ENCODE measurements around the gene THOC6. TPM values are rescaled to one million over a fixed set of nuclear protein-coding genes. Genes with fewer than 3 reads are reported as not detected.

Gene THOC6
- total and polyA plus RNA-seq, 9 of the 15 experiments (the other 6 are each of a cell fraction or from before 2014, with no cell fraction given), result 2.5 to 65.4 (median 42.3) TPM

GRCh38 chr16:3020604-3021448 is 3.0 kb upstream of the THOC6 start (continued):
- TF ChIP-seq, protein P1, sequence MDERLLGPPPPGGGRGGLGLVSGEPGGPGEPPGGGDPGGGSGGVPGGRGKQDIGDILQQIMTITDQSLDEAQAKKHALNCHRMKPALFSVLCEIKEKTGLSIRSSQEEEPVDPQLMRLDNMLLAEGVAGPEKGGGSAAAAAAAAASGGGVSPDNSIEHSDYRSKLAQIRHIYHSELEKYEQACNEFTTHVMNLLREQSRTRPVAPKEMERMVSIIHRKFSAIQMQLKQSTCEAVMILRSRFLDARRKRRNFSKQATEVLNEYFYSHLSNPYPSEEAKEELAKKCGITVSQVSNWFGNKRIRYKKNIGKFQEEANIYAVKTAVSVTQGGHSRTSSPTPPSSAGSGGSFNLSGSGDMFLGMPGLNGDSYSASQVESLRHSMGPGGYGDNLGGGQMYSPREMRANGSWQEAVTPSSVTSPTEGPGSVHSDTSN (CRISPR knock-in tag; IDR thresholded peaks at IDR 0.05; ENCODE audit: low read depth), result no peak
- TF ChIP-seq, protein P1 (tag; conservative IDR thresholded peaks at IDR 0.05; ENCODE audit: low read depth), result no peak
- TF ChIP-seq, protein P2, sequence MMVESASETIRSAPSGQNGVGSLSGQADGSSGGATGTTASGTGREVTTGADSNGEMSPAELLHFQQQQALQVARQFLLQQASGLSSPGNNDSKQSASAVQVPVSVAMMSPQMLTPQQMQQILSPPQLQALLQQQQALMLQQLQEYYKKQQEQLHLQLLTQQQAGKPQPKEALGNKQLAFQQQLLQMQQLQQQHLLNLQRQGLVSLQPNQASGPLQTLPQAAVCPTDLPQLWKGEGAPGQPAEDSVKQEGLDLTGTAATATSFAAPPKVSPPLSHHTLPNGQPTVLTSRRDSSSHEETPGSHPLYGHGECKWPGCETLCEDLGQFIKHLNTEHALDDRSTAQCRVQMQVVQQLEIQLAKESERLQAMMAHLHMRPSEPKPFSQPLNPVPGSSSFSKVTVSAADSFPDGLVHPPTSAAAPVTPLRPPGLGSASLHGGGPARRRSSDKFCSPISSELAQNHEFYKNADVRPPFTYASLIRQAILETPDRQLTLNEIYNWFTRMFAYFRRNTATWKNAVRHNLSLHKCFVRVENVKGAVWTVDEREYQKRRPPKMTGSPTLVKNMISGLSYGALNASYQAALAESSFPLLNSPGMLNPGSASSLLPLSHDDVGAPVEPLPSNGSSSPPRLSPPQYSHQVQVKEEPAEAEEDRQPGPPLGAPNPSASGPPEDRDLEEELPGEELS (CRISPR knock-in tag; IDR thresholded peaks at IDR 0.05; ENCODE audit: borderline replicate concordance), result no peak
- no peak for TF ChIP-seq ZNF449 (CRISPR knock-in tag; IDR thresholded peaks at IDR 0.05)
- TF ChIP-seq KDM5B (IDR thresholded peaks at IDR 0.05; ENCODE audit: insufficient replicate concordance, low read depth, low read length), result peak; percentile 17
- TF ChIP-seq CXXC5 (CRISPR knock-in tag; IDR thresholded peaks at IDR 0.05), result no peak; the same call in 1 of the 2 replicates
- peak; percentile 53; the same call in 1 of the 2 replicates for TF ChIP-seq KLF13 (tag; IDR thresholded peaks at IDR 0.05; ENCODE audit: borderline replicate concordance, low read depth)
- TF ChIP-seq PYGO2 (tag; IDR thresholded peaks at IDR 0.05), result no peak
- TF ChIP-seq MEF2A (IDR thresholded peaks at IDR 0.05; ENCODE audit: control insufficient read depth, low read depth, low read length), result no peak
- TF ChIP-seq RERE (CRISPR knock-in tag; IDR thresholded peaks at IDR 0.05; ENCODE audit: borderline replicate concordance), result no peak
- TF ChIP-seq, protein P3, sequence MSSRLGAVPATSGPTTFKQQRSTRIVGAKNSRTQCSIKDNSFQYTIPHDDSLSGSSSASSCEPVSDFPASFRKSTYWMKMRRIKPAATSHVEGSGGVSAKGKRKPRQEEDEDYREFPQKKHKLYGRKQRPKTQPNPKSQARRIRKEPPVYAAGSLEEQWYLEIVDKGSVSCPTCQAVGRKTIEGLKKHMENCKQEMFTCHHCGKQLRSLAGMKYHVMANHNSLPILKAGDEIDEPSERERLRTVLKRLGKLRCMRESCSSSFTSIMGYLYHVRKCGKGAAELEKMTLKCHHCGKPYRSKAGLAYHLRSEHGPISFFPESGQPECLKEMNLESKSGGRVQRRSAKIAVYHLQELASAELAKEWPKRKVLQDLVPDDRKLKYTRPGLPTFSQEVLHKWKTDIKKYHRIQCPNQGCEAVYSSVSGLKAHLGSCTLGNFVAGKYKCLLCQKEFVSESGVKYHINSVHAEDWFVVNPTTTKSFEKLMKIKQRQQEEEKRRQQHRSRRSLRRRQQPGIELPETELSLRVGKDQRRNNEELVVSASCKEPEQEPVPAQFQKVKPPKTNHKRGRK (tag; IDR thresholded peaks at IDR 0.05), result no peak
- no peak for TF ChIP-seq TRIM28 (IDR thresholded peaks at IDR 0.05)

Data from K562 (cell line).